ENCODE measurements around the gene WDR37.

GRCh38 chr10:1155791-1156615 lies 99.8 kb downstream of the WDR37 start:
- TF ChIP-seq CTCF (IDR thresholded peaks at IDR 0.05), result no peak
- TF ChIP-seq EZH2 (IDR thresholded peaks at IDR 0.05; ENCODE audit: borderline replicate concordance, insufficient read depth, low read depth, low read length, poor library complexity, severe bottlenecking), result no peak

All from B cell (primary cell).